Measurements from ENCODE around the gene FBXL17. TPM values are rescaled to one million over a fixed set of nuclear protein-coding genes. Genes with fewer than 3 reads are reported as not detected.

FBXL17 gene
- total and polyA plus RNA-seq, 2 of the 13 experiments (the other 11 are each of a cell fraction or from before 2014, with no cell fraction given), result 3.0 to 7.9 TPM

GRCh38 chr5:108129129-108129528 is 252.8 kb downstream of the FBXL17 start:
- Histone ChIP-seq H3K4me1 (ENCODE audit: insufficient read depth, low read length) (peaks cover 12% of the 10 kb centered on the region), H3K27me3 (ENCODE audit: control insufficient read depth in 1 of 2, insufficient read depth in 2 of 2, low read length in 2 of 2) (no peaks in the 10 kb centered on the region), H3K9ac (ENCODE audit: insufficient read depth, low read depth, low read length) (no peak overlapping the region), H2AFZ (ENCODE audit: low read length) (no peak overlapping the region), H3K9me3 (ENCODE audit: low read length) (no peaks in the 10 kb centered on the region), H4K20me1 (ENCODE audit: insufficient read depth, low read length) (no peaks in the 10 kb centered on the region), H3K36me3 (replicated peaks in 1 of 2; ENCODE audit: control insufficient read depth in 1 of 2, insufficient read depth in 2 of 2, low read length in 2 of 2) (no peaks in the 10 kb centered on the region), H3K4me3 (replicated peaks in 1 of 3; ENCODE audit: insufficient read depth in 1 of 3, low read depth in 2 of 3, low read length in 3 of 3) (no peak overlapping the region), H3K27ac (ENCODE audit: extremely low read length, insufficient read depth, low read length) (no peak overlapping the region), H3K79me2 (ENCODE audit: insufficient read depth, low read length) (no peaks in the 10 kb centered on the region), H3K4me2 (ENCODE audit: low read depth, low read length) (no peak overlapping the region)
- no peak for TF ChIP-seq FOXM1 (CRISPR knock-in tag; IDR thresholded peaks at IDR 0.05)
- no peak for TF ChIP-seq MBNL3 (CRISPR knock-in tag; conservative IDR thresholded peaks at IDR 0.05)
- no peak for TF ChIP-seq ZNF720 (CRISPR knock-in tag; IDR thresholded peaks at IDR 0.05)
- TF ChIP-seq PBX3 (CRISPR knock-in tag; IDR thresholded peaks at IDR 0.05; ENCODE audit: borderline replicate concordance), result no peak
- no peak for TF ChIP-seq ZNF138 (CRISPR knock-in tag; IDR thresholded peaks at IDR 0.05; ENCODE audit: low read depth)
- no peak for TF ChIP-seq EED (CRISPR knock-in tag; IDR thresholded peaks at IDR 0.05)
- TF ChIP-seq ZNF512 (CRISPR knock-in tag; IDR thresholded peaks at IDR 0.05), result no peak
- TF ChIP-seq ZNF629 (CRISPR knock-in tag; conservative IDR thresholded peaks at IDR 0.05), result no peak
- no peak for TF ChIP-seq DRAP1 (CRISPR knock-in tag; IDR thresholded peaks at IDR 0.05)
- no peak for TF ChIP-seq ZNF10 (CRISPR knock-in tag; IDR thresholded peaks at IDR 0.05; ENCODE audit: borderline replicate concordance, low read depth)
- no peak for TF ChIP-seq ZNF564 (CRISPR knock-in tag; IDR thresholded peaks at IDR 0.05)
- no peak for TF ChIP-seq PBX2 (CRISPR knock-in tag; IDR thresholded peaks at IDR 0.05)
- TF ChIP-seq SNAPC2 (CRISPR knock-in tag; IDR thresholded peaks at IDR 0.05), result no peak
- no peak for TF ChIP-seq ZNF775 (CRISPR knock-in tag; IDR thresholded peaks at IDR 0.05; ENCODE audit: borderline replicate concordance)
- TF ChIP-seq EP300 (IDR thresholded peaks at IDR 0.05; ENCODE audit: low read depth in 2 of 2, low read length in 2 of 2), result no peak
- TF ChIP-seq EP300 (CRISPR knock-in tag; IDR thresholded peaks at IDR 0.05; ENCODE audit: borderline replicate concordance), result no peak
- no peak for TF ChIP-seq SUZ12 (IDR thresholded peaks at IDR 0.05; ENCODE audit: low read depth, low read length)
- POLR2A ChIA-PET, result no interaction called here
- BruUV-seq (replicated peaks), result no TSS peak
- ATAC-seq, result no peak
- CTCF ChIA-PET (ENCODE audit: low intra/inter-chr PET ratio, low total read pairs), result no interaction called here
- in situ Hi-C loops (cut with HindIII; ENCODE audit: extremely low pct_ligation_motif_present, low pct_unique_long_range_greater_than_20kb) (no loop called here), intact Hi-C loops (cut with micrococcal nuclease; ENCODE audit: unreplicated experiment) (no loop called here)
- DNase-seq (ENCODE audit: low spot score), result no peak
- 90% methylated on average over 1 of the region's 1 CpG for WGBS (ENCODE audit: low lambda C conversion rate)
- FAIRE-seq, result no peak
